Measurements from ENCODE around the gene ABCF2. TPM values are rescaled to one million over a fixed set of nuclear protein-coding genes. Genes with fewer than 3 reads are reported as not detected.

Gene ABCF2
- polyA plus RNA-seq, 3 donors, result 22.3 to 30.9 (median 30.8) TPM

- DNase-seq (ENCODE audit: extremely low read depth in 1 of 11, low read depth in 9 of 11, low spot score in 4 of 11), result no peak
Measured at GRCh38 chr7:151245360-151246101, 18.5 kb upstream of the ABCF2 start.

- DNase-seq (ENCODE audit: extremely low read depth in 1 of 11, low read depth in 9 of 11, low spot score in 4 of 11), result no peak
Measured at GRCh38 chr7:151244841-151245346, 17.9 kb upstream of the ABCF2 start.

- no peak for DNase-seq (ENCODE audit: extremely low read depth in 1 of 11, low read depth in 9 of 11, low spot score in 4 of 11)
Measured at GRCh38 chr7:151244196-151244840, 17.3 kb upstream of the ABCF2 start.

- no peak for DNase-seq (ENCODE audit: extremely low read depth in 1 of 11, low read depth in 9 of 11, low spot score in 4 of 11)
Measured at GRCh38 chr7:151243408-151244195, 16.6 kb upstream of the ABCF2 start.

GRCh38 chr7:151243045-151243349, 16.0 kb upstream of the ABCF2 start:
- DNase-seq (ENCODE audit: extremely low read depth in 1 of 11, low read depth in 9 of 11, low spot score in 4 of 11), result no peak

GRCh38 chr7:151242159-151243044, 15.4 kb upstream of the ABCF2 start:
- DNase-seq (ENCODE audit: extremely low read depth in 1 of 11, low read depth in 9 of 11, low spot score in 4 of 11), result no peak

- DNase-seq (ENCODE audit: extremely low read depth in 1 of 11, low read depth in 9 of 11, low spot score in 4 of 11), result no peak
Measured at GRCh38 chr7:151241755-151242096, 14.7 kb upstream of the ABCF2 start.

GRCh38 chr7:151240942-151241754, 14.1 kb upstream of the ABCF2 start:
- DNase-seq (ENCODE audit: extremely low read depth in 1 of 11, low read depth in 9 of 11, low spot score in 4 of 11), result no peak

- DNase-seq (ENCODE audit: extremely low read depth in 1 of 11, low read depth in 9 of 11, low spot score in 4 of 11), result no peak
Measured at GRCh38 chr7:151240536-151240935, 13.5 kb upstream of the ABCF2 start.

- no peak for DNase-seq (ENCODE audit: extremely low read depth in 1 of 11, low read depth in 9 of 11, low spot score in 4 of 11)
Measured at GRCh38 chr7:151239837-151240459, 12.9 kb upstream of the ABCF2 start.

- DNase-seq (ENCODE audit: extremely low read depth in 1 of 11, low read depth in 9 of 11, low spot score in 4 of 11), result no peak
Measured at GRCh38 chr7:151238924-151239836, 12.2 kb upstream of the ABCF2 start.

GRCh38 chr7:151238190-151238810, 11.3 kb upstream of the ABCF2 start:
- no peak for DNase-seq (ENCODE audit: extremely low read depth in 1 of 11, low read depth in 9 of 11, low spot score in 4 of 11)

- no peak for DNase-seq (ENCODE audit: extremely low read depth in 1 of 11, low read depth in 9 of 11, low spot score in 4 of 11)
Measured at GRCh38 chr7:151237244-151238189, 10.5 kb upstream of the ABCF2 start.

GRCh38 chr7:151236406-151236805, 9.4 kb upstream of the ABCF2 start:
- DNase-seq (ENCODE audit: extremely low read depth in 1 of 11, low read depth in 9 of 11, low spot score in 4 of 11), result no peak

GRCh38 chr7:151235091-151235787, 8.2 kb upstream of the ABCF2 start:
- DNase-seq (ENCODE audit: extremely low read depth in 1 of 11, low read depth in 9 of 11, low spot score in 4 of 11), result no peak

All from renal cortex interstitium (tissue), 11 donors.